ENCODE results near the gene MRGPRD.

Gene MRGPRD

GRCh38 chr11:68970921-68971636 lies 9.7 kb downstream of the MRGPRD start:
- DNase-seq (ENCODE audit: low read depth), result no peak
- H3K4me3 ChIP-seq (ENCODE audit: low read depth, low read length), result no peak overlapping the region
- TF ChIP-seq POLR2A (IDR thresholded peaks at IDR 0.05; ENCODE audit: extremely low read depth, insufficient read length) (no peak), MYC (IDR thresholded peaks at IDR 0.05; ENCODE audit: low read depth, low read length) (no peak), MAX (IDR thresholded peaks at IDR 0.05; ENCODE audit: low read depth, low read length) (no peak), CTCF (IDR thresholded peaks at IDR 0.05; ENCODE audit: low read depth, low read length) (no peak)

GRCh38 chr11:68969386-68969785 lies 11.4 kb downstream of the MRGPRD start:
- H3K4me3 ChIP-seq (ENCODE audit: low read depth, low read length), result no peak overlapping the region
- no peak for TF ChIP-seq CTCF (IDR thresholded peaks at IDR 0.05; ENCODE audit: low read depth, low read length)
- no peak for TF ChIP-seq MYC (IDR thresholded peaks at IDR 0.05; ENCODE audit: low read depth, low read length)
- no peak for TF ChIP-seq POLR2A (IDR thresholded peaks at IDR 0.05; ENCODE audit: extremely low read depth, insufficient read length)
- no peak for TF ChIP-seq MAX (IDR thresholded peaks at IDR 0.05; ENCODE audit: low read depth, low read length)
- no peak for DNase-seq (ENCODE audit: low read depth)

- no peak overlapping the region for H3K4me3 ChIP-seq (ENCODE audit: low read depth, low read length)
- no peak for DNase-seq (ENCODE audit: low read depth)
- TF ChIP-seq MAX (IDR thresholded peaks at IDR 0.05; ENCODE audit: low read depth, low read length) (no peak), MYC (IDR thresholded peaks at IDR 0.05; ENCODE audit: low read depth, low read length) (no peak), CTCF (IDR thresholded peaks at IDR 0.05; ENCODE audit: low read depth, low read length) (no peak), POLR2A (IDR thresholded peaks at IDR 0.05; ENCODE audit: extremely low read depth, insufficient read length) (no peak)
These were observed 12.2 kb downstream of the MRGPRD start for GRCh38 chr11:68968306-68969250.

- no peak for DNase-seq (ENCODE audit: low read depth)
- TF ChIP-seq CTCF (IDR thresholded peaks at IDR 0.05; ENCODE audit: low read depth, low read length), result no peak
- TF ChIP-seq MYC (IDR thresholded peaks at IDR 0.05; ENCODE audit: low read depth, low read length), result no peak
- TF ChIP-seq MAX (IDR thresholded peaks at IDR 0.05; ENCODE audit: low read depth, low read length), result no peak
- TF ChIP-seq POLR2A (IDR thresholded peaks at IDR 0.05; ENCODE audit: extremely low read depth, insufficient read length), result no peak
- H3K4me3 ChIP-seq (ENCODE audit: low read depth, low read length), result no peak overlapping the region
These were observed 13.6 kb downstream of the MRGPRD start for GRCh38 chr11:68966894-68967780.
